Activated CD8-positive, alpha-beta memory T cell treated with anti-CD3 and anti-CD28 coated beads for 48 hours (primary cell): ENCODE data around the gene CHST2.
"Not testable (repeated sequence)": the region's sequence is repeated elsewhere in the genome, so short reads cannot be mapped to it uniquely, and the experiment has no call there.

Experiments used
- DNase-seq, 3 experiments: peaks; one replicate each; pipeline ENCODE4 v3.0.0-alpha.2; 2020; ENCODE audit warnings: low read depth in 2 of 3, low spot score in 2 of 3

Gene CHST2, protein sequence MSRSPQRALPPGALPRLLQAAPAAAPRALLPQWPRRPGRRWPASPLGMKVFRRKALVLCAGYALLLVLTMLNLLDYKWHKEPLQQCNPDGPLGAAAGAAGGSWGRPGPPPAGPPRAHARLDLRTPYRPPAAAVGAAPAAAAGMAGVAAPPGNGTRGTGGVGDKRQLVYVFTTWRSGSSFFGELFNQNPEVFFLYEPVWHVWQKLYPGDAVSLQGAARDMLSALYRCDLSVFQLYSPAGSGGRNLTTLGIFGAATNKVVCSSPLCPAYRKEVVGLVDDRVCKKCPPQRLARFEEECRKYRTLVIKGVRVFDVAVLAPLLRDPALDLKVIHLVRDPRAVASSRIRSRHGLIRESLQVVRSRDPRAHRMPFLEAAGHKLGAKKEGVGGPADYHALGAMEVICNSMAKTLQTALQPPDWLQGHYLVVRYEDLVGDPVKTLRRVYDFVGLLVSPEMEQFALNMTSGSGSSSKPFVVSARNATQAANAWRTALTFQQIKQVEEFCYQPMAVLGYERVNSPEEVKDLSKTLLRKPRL

DNA sequence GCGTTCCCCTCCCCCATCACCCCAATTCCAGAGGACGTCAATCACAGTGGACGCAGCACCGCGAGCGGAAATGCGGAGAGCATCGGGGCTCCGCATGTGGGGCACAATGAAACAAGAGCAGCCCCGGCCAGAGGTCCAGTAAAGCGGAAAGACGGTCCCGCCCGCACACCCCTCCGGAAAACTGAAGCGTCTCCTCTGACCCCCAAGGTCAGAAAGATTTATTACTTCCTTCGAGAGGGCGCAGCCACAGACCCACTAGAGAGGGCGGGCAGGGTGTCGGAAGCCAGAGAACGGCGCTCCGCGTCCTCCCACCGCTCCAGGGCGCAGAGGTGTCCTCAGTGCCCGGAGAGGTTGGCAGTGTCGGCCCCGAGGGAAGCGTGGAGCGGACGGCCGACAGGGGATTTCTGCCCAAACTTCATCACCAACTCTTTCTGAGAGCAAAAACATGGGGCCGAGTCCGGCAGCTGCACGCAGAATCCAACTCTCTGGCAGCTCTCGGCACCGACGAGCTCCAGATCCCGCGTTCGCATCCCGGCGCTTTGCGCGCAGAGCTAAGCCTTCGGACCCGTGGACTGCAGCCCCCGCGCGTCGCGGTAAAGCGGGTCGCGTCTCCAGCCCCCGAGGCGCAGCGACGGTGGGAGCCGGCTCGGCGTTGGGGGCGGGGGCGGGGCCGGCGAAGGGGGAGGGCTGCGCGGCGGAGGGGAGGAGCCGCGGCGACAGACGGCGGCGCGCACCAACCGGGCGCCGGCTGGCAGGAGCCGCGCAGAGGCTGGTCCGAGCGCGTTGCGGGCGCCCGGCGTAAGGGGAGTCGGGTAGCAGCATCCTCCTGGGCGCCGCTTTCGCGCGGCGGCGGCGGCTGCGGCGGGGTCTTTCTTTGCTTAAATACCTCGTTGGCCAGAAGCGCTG lies at the start of gene CHST2:
Gene CHST2 (plus strand): TSS at position 763 of the 906 bp plus-strand sequence. CDS start 1,046 bp downstream, outside the sequence.
- DNase-seq = peak; percentile 33 to 50 (median 43)

DNA sequence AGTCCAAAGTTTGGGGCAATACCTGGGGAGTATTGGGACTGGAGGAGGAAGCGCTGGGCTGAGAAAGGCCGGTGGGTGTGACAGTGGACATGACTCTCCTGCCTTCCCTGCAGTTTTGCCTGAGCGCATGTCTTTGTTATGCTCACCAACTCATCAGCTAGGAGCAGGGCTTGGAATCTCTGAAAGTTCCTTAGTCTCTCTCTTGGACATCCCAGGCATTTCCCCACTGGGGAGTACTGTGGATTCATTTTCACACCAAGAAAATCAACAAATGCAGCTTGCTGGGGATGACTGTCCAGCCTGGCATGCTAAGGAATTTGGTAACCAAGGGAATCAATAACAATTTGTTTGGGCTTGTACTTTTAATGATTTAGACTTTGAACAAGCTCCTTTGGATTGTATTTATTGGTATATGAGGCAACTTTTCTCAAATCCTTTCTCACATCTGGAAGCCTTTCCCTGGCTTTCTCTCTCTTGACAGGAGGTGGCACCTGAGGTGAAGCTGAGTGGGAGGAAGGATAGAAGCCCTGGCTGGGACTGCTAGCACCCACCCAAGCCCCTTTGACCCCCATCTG lies 48.5 kb upstream of the CHST2 start:
- no peak for DNase-seq

DNA sequence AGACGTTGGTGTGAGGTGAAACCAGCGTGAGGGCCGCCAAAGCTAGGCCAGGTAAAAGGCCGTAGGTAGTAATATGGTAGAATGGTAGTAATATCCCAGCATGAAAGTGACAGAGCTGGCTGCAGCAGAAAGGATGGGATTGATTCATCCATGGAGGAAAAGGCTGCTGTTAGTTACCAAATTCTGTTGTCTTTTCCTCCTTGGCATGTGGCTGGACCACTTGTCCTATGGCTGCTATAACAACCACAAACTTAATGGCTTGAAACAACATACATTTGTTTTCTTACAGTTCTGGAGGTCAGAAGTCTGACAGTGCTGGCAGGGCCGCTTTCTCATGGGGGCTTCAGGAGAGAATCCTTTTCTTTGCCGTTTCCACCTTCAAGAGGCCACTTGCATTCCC lies 47.8 kb upstream of the CHST2 start:
- no peak for DNase-seq

DNA sequence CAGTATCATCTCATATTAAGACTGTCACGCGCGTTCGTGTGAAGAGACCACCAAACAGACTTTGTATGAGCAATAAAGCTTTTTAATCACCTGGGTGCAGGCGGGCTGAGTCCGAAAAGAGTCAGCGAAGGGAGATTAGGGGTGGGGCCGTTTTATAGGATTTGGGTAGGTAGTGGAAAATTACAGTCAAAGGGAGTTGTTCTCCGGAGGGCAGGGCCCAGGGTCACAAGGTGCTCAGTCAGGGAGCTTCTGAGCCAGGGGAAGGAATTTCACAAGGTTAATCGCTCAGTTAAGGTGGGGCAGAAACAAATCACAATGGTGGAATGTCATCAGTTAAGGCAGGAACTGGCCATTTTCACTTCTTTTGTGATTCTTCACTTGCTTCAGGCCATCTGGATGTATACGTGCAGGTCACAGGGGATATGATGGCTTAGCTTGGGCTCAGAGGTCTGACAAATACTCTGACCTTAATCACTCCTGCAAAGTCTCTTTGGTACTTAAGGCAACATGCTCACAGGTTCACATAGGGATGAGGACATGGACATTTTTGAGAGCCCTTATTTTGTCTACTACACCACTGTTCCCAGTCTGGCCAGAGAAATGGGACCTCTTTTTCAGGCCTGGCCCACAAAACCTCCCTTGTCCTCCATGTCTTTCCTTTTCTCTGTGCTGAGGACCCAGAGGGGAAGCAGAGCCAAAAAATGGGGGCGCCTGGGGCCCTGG lies 47.1 kb upstream of the CHST2 start:
- not testable (repeated sequence) for DNase-seq

DNA sequence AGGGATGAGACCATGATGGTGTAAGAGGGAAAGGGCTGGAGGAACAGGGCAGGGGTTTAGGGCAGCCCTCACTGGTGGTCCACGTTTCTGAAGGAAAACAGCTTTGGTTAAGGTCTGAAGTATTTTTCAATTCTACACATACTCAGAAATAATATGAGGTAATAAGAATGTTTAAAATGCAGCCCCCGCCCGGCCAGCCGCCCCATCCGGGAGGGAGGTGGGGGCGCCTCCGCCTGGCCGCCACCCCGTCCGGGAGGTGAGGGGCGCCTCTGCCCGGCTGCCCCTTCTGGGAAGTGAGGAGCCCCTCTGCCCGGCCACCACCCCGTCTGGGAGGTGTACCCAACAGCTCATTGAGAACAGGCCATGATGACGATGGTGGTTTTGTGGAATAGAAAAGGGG lies 46.0 kb upstream of the CHST2 start:
- not testable (repeated sequence) for DNase-seq

DNA sequence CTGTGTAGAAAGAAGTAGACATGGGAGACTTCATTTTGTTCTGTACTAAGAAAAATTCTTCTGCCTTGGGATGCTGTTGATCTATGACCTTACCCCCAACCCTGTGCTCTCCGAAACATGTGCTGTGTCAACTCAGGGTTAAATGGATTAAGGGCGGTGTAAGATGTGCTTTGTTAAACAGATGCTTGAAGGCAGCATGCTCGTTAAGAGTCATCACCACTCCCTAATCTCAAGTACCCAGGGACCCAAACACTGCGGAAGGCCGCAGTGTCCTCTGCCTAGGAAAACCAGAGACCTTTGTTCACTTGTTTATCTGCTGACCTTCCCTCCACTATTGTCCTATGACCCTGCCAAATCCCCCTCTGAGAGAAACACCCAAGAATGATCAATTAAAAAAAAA lies 45.6 kb upstream of the CHST2 start:
- not testable (repeated sequence) for DNase-seq

DNA sequence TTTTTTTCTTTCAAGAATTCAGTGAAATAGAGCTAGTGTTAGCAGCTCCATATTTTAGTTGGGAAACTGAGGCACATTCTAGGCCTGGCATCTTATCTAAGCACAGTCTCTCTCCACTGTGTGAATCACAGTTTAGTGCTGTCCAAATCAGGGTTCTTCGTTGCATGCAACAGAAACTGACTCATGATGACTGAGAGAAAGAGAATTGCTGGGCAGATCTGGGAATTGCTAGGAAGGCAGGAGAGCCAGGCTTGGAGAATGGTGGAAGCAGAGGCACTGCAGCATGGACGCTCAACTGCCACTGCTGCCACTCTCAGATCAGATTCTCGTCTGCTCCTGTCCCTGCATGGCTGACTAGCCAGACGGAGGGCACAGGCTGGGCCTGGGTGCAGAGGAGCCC lies 40.7 kb upstream of the CHST2 start:
- DNase-seq = no peak

DNA sequence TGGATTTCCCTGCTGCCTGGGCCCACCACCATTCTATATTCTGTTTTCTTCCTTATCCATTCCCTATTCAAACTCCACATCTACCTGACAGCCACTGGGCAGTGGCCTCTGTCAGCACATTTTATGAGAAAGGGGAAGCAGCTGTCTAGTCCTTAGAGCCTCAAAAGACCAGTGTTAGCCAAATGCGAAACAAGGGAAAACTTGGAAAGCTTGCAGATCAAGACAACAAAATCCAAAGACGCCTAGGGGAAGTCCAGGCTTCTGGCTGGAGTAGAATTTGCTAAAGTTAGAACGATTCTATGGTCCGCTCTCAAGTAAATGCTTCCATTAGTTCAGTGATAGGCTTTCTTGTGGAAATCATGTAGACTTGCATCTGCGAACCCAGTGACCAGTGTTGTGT lies 39.4 kb upstream of the CHST2 start:
- DNase-seq = no peak

DNA sequence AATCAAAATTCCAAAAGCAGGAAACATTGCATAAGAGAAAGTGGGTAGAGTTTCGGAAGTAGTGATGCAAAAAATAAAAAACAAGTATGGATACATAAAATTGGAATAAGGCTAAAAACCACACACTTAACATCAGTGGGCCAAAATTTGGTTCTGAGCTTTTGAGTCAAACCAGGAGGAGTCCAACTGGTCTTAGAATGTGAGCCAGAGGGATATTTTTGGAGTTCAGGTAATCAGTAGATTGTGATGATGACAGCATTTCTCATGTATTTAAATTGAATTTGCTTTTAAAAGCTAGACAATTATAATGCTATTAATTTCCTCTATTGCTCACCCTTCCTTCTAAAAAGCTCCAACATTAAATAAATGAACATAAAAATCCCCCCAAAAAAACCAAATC lies 38.2 kb upstream of the CHST2 start:
- no peak for DNase-seq

DNA sequence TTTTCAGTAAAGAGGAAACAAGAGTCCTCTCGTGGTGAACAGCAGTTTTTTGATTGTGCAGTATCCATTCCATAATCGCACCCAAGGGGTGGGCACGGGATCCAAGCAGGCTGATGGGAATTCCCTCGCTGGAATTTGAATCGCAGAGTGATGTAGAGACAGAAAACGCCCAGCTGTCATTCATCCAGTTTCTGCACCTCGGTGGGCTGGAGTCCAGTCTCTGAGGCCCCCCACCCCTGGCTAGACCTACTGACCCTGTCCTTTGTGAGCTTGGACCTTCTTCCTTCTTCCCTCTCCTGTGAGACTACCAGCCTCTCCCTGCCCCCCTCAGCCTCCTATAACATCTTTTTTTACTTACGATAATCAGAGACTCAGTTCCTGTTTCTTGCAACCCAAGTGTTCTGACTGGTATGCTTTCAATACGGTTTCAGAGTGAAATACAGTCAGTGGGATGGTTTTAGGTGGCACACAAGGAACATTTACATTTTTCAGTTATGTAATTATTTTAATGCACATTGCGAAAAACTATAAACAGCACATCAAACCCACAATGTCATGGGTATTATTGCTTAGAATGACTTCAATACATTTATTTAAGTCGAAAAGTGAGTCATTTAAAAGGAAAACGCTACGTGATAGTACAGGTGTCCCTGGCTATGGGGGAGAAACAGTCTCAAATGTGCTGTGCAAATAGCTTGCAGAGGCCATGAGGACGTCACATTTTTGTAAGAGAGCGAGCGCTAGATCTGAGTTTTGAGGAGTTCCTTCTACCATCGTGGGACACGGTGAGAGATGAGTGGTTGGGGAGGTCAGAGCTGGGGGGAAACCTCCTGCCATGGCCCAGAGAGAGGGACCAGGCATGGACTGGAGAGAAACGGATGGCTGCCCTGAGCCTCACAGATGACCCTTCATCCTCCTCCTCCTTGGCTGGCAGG lies 37.5 kb upstream of the CHST2 start:
- no peak for DNase-seq

DNA sequence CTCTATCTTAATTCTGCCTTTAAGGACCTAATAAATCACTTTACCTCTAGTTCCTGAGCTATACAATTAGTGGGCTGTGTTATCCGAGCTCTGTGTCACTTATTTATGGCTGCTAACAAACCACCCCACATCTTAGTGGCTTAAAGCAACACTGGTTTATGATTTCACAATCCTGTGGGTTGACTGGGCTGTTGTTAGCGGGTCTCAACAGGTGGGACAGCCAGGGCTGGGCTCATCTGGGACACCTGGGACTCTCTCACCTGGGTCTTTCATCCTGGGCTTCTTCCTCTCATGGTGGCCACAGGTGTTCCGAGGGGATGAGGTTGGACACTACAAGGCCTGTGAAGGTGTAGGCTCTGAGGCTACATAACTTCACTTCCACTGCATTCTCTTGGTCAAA lies 35.8 kb upstream of the CHST2 start:
- no peak for DNase-seq

DNA sequence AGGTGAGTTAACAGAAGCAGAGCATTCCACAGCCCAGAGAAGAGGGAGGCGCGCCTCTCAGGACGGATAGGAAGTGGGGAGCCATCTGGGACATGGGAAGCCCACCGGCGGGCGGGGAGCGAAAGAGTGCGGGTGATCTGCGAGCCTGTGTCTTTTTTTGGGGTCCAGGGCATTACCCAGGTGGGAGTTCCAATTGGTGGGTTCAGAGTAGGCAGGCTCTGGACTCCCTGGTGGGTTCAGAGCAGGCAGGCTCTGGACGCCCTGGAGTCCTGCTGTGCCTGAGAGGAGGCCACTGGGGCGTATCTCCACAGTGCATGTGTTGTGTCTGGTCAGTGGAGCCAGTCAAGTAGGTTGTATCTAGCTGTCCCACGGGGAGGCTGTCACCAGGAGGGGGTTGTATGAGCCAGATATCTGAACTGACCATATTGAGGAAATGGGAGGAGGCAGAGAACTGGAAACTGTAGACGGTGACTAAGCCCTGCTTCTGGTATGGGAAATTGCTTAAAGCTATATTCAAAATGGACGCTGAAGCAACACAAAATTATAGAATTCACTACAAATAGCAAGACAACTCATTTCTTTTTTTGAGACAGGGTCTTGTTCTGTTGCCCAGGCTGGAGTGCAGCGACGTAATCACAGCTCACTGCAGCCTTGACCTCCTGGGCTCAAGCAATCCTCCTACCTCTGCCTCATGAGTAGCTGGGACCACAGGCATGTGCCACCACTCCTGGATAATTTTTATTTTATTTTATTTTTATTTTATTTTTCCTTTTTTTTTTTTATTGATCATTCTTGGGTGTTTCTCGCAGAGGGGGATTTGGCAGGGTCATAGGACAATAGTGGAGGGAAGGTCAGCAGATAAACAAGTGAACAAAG lies 34.5 kb upstream of the CHST2 start:
- DNase-seq = no peak

DNA sequence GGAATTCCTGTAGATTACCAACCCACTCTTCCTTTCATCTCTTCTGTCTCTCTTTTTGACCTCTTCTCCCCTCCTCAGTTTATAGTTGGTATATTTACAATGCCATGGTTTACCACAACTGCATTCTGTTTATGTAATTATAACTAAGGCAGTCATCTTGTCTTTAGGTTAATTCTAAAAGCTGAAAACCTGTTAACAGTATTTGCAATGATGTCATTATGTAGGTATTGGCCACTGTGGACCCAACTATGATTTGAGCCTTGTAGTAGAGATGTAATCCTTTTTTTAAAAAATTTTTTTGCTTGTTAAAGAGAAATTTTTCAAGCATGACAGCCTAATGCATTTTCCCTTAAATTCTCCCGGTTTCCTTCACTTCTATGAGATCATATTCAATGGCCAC lies 30.7 kb upstream of the CHST2 start:
- DNase-seq = no peak

DNA sequence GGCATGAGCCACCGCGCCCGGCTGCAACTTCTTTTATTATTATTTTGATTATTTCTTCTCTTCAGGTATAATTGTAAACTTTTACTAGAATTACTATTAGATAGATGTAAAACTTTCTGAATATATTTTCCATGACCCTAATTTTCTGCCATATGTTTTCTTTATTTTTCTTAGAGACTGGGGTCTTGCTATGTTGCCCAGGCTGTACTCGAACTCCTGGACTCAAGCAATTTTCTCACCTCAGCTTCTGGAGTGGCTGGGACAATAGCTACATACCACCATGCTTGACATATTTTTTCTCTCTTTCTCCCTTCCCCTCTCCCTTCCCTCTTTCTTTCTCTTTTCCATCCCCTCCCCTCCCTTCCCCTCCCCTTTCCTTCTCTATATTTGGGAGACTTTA lies 29.6 kb upstream of the CHST2 start:
- no peak for DNase-seq

DNA sequence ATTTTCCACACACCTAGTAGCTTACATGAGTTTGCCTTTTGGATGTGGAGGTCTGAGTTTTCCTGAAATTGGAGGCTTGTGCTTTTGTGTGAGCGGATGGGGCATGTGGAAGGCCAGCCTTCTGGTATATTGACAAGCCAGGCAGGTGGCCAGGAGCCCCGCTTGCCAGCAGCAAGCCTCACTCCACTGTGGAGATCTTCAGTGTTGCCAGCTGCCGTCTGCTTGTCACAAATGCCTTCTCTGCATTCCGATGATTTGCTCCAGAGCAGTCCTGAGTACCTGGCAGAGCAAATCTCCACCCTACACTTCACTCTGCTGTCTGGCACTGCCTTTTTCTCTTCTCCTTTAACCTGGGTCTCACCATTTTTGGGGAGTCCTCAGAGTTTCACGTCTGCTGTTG lies 29.1 kb upstream of the CHST2 start:
- no peak for DNase-seq

DNA sequence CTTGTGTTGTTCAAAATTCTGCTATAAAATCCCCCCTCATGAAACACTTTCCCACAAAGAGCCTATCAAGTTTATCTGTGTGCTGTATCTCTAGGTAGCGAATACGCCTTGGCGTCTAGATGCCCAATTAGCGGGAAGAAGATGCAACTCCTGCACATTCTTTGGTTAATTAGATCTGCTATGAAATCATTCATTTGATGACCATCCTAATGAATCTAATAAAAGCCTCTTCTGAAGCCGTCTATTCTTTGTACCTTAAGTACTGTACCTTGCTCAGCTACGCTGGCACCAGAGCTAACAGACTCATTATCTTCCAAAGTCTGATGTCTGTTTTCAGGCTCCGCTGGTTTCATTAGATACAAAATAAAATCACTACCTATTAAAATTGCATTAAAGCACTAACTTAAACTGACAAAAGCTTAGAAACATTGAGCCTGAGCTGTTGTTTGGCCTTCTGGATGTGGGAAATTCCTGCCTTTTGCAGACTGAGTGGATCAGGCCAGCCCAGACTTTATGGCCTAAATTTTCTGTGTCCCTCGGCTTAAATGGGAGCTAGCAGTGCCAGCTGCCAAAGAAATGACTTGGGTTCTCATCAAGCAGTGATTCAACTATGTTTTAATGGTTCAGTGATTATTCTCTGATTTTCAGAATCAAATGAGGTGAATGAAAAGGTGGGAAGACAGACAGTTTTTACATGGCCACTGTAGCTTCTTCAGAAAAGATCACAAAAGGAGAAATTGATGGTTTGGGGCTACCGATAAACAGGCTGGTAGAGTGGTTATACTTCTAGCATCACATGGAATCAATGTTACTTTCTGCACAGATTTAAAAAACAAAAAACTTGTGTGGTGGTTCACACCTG lies 28.4 kb upstream of the CHST2 start:
- no peak for DNase-seq

DNA sequence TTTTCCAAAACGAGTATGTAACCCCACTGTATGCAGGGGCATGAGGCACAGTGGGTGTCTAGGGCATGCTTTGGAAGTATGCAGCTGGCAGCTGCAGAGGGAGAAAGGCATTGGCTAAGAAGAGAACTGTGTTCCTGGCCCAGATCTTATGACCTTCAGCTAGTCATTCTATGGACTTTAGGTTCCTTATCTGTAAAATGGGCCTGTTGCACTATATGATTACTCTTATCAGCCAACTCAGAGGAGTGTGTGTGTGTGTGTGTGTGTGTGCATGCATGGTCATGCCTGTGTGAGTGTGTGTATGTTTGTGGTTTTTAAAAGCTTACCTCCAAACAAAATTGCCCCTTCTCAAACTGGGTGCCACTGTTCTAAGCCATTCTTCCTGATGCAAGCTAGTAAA lies 27.4 kb upstream of the CHST2 start:
- DNase-seq = no peak

DNA sequence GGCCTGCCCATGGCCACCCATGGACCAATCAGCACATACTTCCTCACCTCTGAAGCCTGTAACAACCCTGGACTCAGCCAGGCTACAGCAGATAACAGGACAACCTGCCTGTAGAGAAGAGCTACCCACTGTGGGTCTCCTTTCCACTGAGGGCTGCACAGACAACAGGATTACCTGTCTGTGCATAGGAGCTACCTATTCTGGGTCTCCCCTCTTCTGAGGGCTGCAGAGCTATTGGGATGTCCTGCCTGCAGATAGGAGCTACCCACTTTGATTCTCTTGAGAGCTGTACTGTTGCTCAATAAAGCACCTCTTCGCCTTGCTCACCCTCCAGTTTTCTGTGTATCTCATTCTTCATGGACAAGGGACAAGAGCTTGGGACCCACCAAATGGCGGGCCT lies 23.8 kb upstream of the CHST2 start:
- no peak for DNase-seq
